Keratinocyte (primary cell): ENCODE data around the gene RASD1.

Experiments
- EZH2 ChIP-seq: IDR thresholded peaks from one replicate; pipeline ENCODE4 v1.6.1; 2012; ENCODE audit warnings: inconsistent platforms, mild to moderate bottlenecking, low read length, moderate library complexity
- TF ChIP-seq, protein P1 (sequence below), 3 experiments: IDR thresholded peaks in 1 of 3; conservative IDR thresholded peaks in 1 of 3; optimal IDR thresholded peaks in 1 of 3; 2 replicates in 2 of 3; 3 replicates in 1 of 3; pipeline versions ENCODE3 to v1.5.1; 2011; ENCODE audit warnings: low read length in 3 of 3, mild to moderate bottlenecking in 3 of 3, moderate library complexity in 2 of 3, control low read depth in 1 of 3, inconsistent platforms in 1 of 3; ENCODE audit not compliant: insufficient read depth in 2 of 3; ENCODE audit errors: extremely low read depth in 1 of 3

DNA sequence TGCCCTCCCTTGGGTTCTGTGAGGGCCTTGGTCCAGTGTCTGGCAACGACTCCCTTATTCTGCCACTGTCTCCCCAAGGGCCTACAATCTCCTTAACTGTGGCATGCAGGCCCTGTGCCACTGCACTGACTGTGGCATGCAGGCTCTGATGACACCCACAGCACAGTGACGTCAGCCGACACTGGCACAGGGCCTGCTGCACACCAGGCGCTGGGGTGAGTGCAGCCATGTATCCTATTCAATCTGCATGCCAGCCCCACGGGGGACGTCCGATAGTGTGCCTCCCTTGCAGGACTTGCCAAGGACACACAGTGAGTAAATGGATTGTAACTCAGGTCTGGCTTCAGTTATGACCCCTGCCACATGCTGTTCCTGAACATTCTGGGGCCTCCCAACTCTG is 39.8 kb upstream of the RASD1 start:
- TF ChIP-seq, protein P1, sequence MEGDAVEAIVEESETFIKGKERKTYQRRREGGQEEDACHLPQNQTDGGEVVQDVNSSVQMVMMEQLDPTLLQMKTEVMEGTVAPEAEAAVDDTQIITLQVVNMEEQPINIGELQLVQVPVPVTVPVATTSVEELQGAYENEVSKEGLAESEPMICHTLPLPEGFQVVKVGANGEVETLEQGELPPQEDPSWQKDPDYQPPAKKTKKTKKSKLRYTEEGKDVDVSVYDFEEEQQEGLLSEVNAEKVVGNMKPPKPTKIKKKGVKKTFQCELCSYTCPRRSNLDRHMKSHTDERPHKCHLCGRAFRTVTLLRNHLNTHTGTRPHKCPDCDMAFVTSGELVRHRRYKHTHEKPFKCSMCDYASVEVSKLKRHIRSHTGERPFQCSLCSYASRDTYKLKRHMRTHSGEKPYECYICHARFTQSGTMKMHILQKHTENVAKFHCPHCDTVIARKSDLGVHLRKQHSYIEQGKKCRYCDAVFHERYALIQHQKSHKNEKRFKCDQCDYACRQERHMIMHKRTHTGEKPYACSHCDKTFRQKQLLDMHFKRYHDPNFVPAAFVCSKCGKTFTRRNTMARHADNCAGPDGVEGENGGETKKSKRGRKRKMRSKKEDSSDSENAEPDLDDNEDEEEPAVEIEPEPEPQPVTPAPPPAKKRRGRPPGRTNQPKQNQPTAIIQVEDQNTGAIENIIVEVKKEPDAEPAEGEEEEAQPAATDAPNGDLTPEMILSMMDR (optimal IDR thresholded peaks at IDR 0.05 in 1 of 3, IDR thresholded peaks at IDR 0.05 in 1 of 3, conservative IDR thresholded peaks at IDR 0.05 in 1 of 3; ENCODE audit: extremely low read depth in 1 of 3, insufficient read depth in 2 of 3, low read length in 3 of 3): no peak
- TF ChIP-seq EZH2: no peak
